Islet precursor cell (in vitro differentiated cells): ENCODE results near the gene SSC4D.
A peak's percentile ranks its signal among the peaks of the same experiment; 100 is the strongest.
"Not testable (repeated sequence)": the region's sequence is repeated elsewhere in the genome, so short reads cannot be mapped to it uniquely, and the experiment has no call there.

ENCODE experiments used
- DNase-seq: peaks from one replicate; pipeline ENCODE4 v3.0.0-alpha.2; 2018

The SSC4D gene

GRCh38 chr7:76417654-76418310 is 8.3 kb upstream of the SSC4D start:
- DNase-seq, result not testable (repeated sequence)

GRCh38 chr7:76412249-76412648 is 2.8 kb upstream of the SSC4D start:
- DNase-seq, result no peak

GRCh38 chr7:76411626-76412025 is 2.1 kb upstream of the SSC4D start:
- no peak for DNase-seq

- no peak for DNase-seq
Measured at GRCh38 chr7:76408121-76408560, 1.4 kb downstream of the SSC4D start.

GRCh38 chr7:76407718-76408117 is 1.8 kb downstream of the SSC4D start:
- DNase-seq, result no peak

- no peak for DNase-seq
Measured at GRCh38 chr7:76405738-76406137, 3.8 kb downstream of the SSC4D start.

- DNase-seq, result no peak
Measured at GRCh38 chr7:76403780-76404494, 5.6 kb downstream of the SSC4D start.

- DNase-seq, result not testable (repeated sequence)
Measured at GRCh38 chr7:76403097-76403496, 6.4 kb downstream of the SSC4D start.

- DNase-seq, result no peak
Measured at GRCh38 chr7:76400248-76400647, 9.2 kb downstream of the SSC4D start.

- peak; percentile 73 for DNase-seq
Measured at GRCh38 chr7:76397409-76398183, 11.9 kb downstream of the SSC4D start.

GRCh38 chr7:76396864-76397263 is 12.6 kb downstream of the SSC4D start:
- DNase-seq, result no peak

GRCh38 chr7:76395965-76396726 is 13.4 kb downstream of the SSC4D start:
- DNase-seq, result no peak

GRCh38 chr7:76395605-76395964 is 13.9 kb downstream of the SSC4D start:
- not testable (repeated sequence) for DNase-seq

- DNase-seq, result no peak
Measured at GRCh38 chr7:76394957-76395356, 14.5 kb downstream of the SSC4D start.

- DNase-seq, result peak; percentile 94
Measured at GRCh38 chr7:76393116-76394031, 16.1 kb downstream of the SSC4D start.

GRCh38 chr7:76392531-76393115 is 16.9 kb downstream of the SSC4D start:
- no peak for DNase-seq

- DNase-seq, result no peak
Measured at GRCh38 chr7:76390092-76390491, 19.4 kb downstream of the SSC4D start.

GRCh38 chr7:76387789-76388188 is 21.7 kb downstream of the SSC4D start:
- not testable (repeated sequence) for DNase-seq

- DNase-seq, result no peak
Measured at GRCh38 chr7:76386691-76387260, 22.7 kb downstream of the SSC4D start.

- peak; percentile 80 for DNase-seq
Measured at GRCh38 chr7:76383089-76383944, 26.2 kb downstream of the SSC4D start.
